Neural cell (in vitro differentiated cells): ENCODE results near the gene REPS1. TPM values are rescaled to one million over a fixed set of nuclear protein-coding genes. Genes with fewer than 3 reads are reported as not detected.

Experiments used
- H2AFZ ChIP-seq: fragments of 200-600, 300-800 bp; sonication (generic), shearing (Covaris generic); 2 replicates; pipeline ENCODE4 v1.6.0; 2014; ENCODE audit warnings: low read depth, mild to moderate bottlenecking, antibody characterized with exemption, low read length, moderate library complexity
- H3F3A ChIP-seq: fragments of 200-600 bp; shearing (Covaris generic); 2 replicates; pipeline ENCODE4 v1.6.1; 2016; ENCODE audit warnings: mild to moderate bottlenecking, moderate library complexity, mixed read lengths, antibody characterized with exemption, low read length; ENCODE audit not compliant: insufficient read depth, poor library complexity, severe bottlenecking
- H3K27ac ChIP-seq: fragments of 200-600, 300-800 bp; sonication (generic), shearing (Covaris generic); 2 replicates; pipeline ENCODE4 v1.5.1; 2014; ENCODE audit warnings: mild to moderate bottlenecking, low read length, moderate library complexity
- H3K27me3 ChIP-seq: fragments of 300-800, 200-600 bp; sonication (generic), shearing (Covaris generic); 2 replicates; pipeline ENCODE4 v1.6.0; 2014; ENCODE audit warnings: mild to moderate bottlenecking, low read depth, low read length, moderate library complexity; ENCODE audit not compliant: insufficient read depth
- H3K36me3 ChIP-seq: fragments of 300-800, 200-600 bp; sonication (generic), shearing (Covaris generic); 2 replicates; pipeline ENCODE4 v1.5.1; 2014; ENCODE audit warnings: mild to moderate bottlenecking, antibody characterized with exemption, low read length, moderate library complexity; ENCODE audit not compliant: insufficient read depth
- H3K4me2 ChIP-seq: fragments of 300-800, 200-600 bp; sonication (generic), shearing (Covaris generic); 2 replicates; pipeline ENCODE4 v1.6.0; 2014; ENCODE audit warnings: mild to moderate bottlenecking, low read length
- H3K4me3 ChIP-seq: fragments of 300-800, 200-600 bp; sonication (generic), shearing (Covaris generic); 2 replicates; pipeline ENCODE4 v1.5.1; 2014; ENCODE audit warnings: mild to moderate bottlenecking, low read length, moderate library complexity
- H3K79me2 ChIP-seq: fragments of 200-600 bp; shearing (Covaris generic); replicated peaks from 2 replicates; pipeline ENCODE4 v1.6.0; 2014; ENCODE audit warnings: mild to moderate bottlenecking, low read length, moderate library complexity; ENCODE audit not compliant: insufficient read depth
- H3K9ac ChIP-seq: fragments of 300-800, 200-600 bp; sonication (generic), shearing (Covaris generic); 2 replicates; pipeline ENCODE4 v1.6.1; 2016; ENCODE audit warnings: mild to moderate bottlenecking, low read length, mixed read lengths
- H3K9me2 ChIP-seq: fragments of 200-600 bp; shearing (Covaris generic); 2 replicates; pipeline ENCODE4 v1.6.1; 2016; ENCODE audit warnings: mild to moderate bottlenecking, low read length, mixed read lengths; ENCODE audit not compliant: insufficient read depth
- H3K9me3 ChIP-seq: fragments of 200-600, 300-800 bp; sonication (generic), shearing (Covaris generic); 2 replicates; pipeline ENCODE4 v1.6.1; 2016; ENCODE audit warnings: mild to moderate bottlenecking, mixed run types, low read length, moderate library complexity, mixed read lengths
- H4K20me1 ChIP-seq: fragments of 200-600 bp; shearing (Covaris generic); 2 replicates; pipeline ENCODE4 v1.6.1; 2016; ENCODE audit warnings: mild to moderate bottlenecking, mixed run types; ENCODE audit not compliant: insufficient read depth
- EP300 ChIP-seq: fragments of 450-650 bp; conservative IDR thresholded peaks from 2 replicates; pipeline ENCODE4 v1.6.1; 2014; ENCODE audit warnings: antibody characterized with exemption, mild to moderate bottlenecking, moderate library complexity; ENCODE audit not compliant: poor library complexity, severe bottlenecking
- EZH2 ChIP-seq: fragments of 200-600, 300-800 bp; shearing (Covaris generic), sonication (generic); IDR thresholded peaks from 2 replicates; pipeline ENCODE4 v1.6.1; 2014; ENCODE audit warnings: antibody characterized with exemption, low read length, borderline replicate concordance, mild to moderate bottlenecking; ENCODE audit not compliant: insufficient read depth, poor library complexity, severe bottlenecking
- MXI1 ChIP-seq: fragments of 450-650 bp; conservative IDR thresholded peaks from 2 replicates; pipeline ENCODE4 v1.6.1; 2014; ENCODE audit warnings: antibody characterized with exemption, mild to moderate bottlenecking; ENCODE audit not compliant: poor library complexity, severe bottlenecking
- POLR2AphosphoS5 ChIP-seq: IDR thresholded peaks from 2 replicates; pipeline ENCODE4 v1.6.1; 2012
- RAD21 ChIP-seq: fragments of 450-650 bp; conservative IDR thresholded peaks from 2 replicates; pipeline ENCODE4 v1.6.1; 2014; ENCODE audit warnings: antibody characterized with exemption, mild to moderate bottlenecking, moderate library complexity
- SMC3 ChIP-seq: fragments of 450-650 bp; conservative IDR thresholded peaks from 2 replicates; pipeline ENCODE4 v1.6.1; 2014; ENCODE audit warnings: antibody characterized with exemption, mild to moderate bottlenecking, moderate library complexity; ENCODE audit not compliant: poor library complexity
- TAF1 ChIP-seq: IDR thresholded peaks from 2 replicates; pipeline ENCODE4 v1.6.1; 2012; ENCODE audit warnings: low read depth
- polyA plus RNA-seq: library from polyadenylated mRNA; depleted of rRNA; stranded (reverse); fragments of >200 nt; gene quantifications from 2 replicates; pipeline ENCODE4 v1.2.3, GENCODE V29; 2014
- TF ChIP-seq, protein P1 (sequence below): IDR thresholded peaks from 2 replicates; pipeline ENCODE4 v1.6.1; 2012; ENCODE audit warnings: borderline replicate concordance
- TF ChIP-seq, protein P2 (sequence below): fragments of 450-650 bp; IDR thresholded peaks from 2 replicates; pipeline ENCODE4 v1.5.1; 2014; ENCODE audit warnings: antibody characterized with exemption, mild to moderate bottlenecking, moderate library complexity; ENCODE audit not compliant: poor library complexity, severe bottlenecking

The REPS1 gene
- polyA plus RNA-seq, 1 donor from 2014 or later: 64.9 TPM

DNA sequence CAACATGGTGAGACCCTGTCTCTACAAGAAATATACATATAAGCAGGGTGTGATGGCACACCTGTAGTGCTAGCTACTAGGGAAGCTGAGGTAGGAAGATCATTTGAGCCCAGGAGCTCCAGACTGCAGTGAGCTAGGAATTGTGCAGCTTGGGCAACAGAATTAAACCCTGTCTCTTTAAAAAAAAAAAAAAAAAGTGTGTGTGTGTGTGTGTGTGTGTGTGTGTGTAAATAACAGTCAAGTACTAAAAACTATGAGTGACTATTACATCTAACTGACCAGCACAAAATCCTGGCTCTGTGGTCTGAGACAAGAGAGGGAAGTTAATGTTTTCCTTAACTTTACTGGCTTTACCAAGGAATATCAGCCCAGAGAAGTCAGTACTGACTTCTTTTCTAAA lies 32.8 kb downstream of the REPS1 start:
- H3K9ac ChIP-seq: no peak overlapping the region

DNA sequence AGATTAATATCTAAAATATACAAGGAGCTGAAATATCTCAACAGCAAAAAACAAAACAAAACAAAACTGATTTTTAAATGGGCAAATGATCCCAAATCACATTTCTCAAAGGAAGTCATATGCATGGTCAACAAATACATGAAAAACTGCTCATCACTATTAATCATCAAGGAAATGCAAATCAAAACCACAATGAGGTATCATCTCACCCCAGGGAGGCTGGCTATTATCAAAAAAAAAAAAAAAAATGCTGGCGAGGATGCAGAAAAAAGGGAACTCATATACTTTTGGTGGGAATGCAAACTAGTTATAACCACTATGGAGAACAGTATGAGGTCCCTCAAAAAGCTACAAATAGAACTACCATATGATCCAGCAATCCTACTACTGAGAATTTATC lies 34.6 kb downstream of the REPS1 start:
- H3K9me2 ChIP-seq: no peaks in the 10 kb centered on the region
- no peak overlapping the region for H3K27ac ChIP-seq
- no peaks in the 10 kb centered on the region for H3K27me3 ChIP-seq
- peaks cover 23% of the 10 kb centered on the region for H3K79me2 ChIP-seq
- TF ChIP-seq, protein P1, sequence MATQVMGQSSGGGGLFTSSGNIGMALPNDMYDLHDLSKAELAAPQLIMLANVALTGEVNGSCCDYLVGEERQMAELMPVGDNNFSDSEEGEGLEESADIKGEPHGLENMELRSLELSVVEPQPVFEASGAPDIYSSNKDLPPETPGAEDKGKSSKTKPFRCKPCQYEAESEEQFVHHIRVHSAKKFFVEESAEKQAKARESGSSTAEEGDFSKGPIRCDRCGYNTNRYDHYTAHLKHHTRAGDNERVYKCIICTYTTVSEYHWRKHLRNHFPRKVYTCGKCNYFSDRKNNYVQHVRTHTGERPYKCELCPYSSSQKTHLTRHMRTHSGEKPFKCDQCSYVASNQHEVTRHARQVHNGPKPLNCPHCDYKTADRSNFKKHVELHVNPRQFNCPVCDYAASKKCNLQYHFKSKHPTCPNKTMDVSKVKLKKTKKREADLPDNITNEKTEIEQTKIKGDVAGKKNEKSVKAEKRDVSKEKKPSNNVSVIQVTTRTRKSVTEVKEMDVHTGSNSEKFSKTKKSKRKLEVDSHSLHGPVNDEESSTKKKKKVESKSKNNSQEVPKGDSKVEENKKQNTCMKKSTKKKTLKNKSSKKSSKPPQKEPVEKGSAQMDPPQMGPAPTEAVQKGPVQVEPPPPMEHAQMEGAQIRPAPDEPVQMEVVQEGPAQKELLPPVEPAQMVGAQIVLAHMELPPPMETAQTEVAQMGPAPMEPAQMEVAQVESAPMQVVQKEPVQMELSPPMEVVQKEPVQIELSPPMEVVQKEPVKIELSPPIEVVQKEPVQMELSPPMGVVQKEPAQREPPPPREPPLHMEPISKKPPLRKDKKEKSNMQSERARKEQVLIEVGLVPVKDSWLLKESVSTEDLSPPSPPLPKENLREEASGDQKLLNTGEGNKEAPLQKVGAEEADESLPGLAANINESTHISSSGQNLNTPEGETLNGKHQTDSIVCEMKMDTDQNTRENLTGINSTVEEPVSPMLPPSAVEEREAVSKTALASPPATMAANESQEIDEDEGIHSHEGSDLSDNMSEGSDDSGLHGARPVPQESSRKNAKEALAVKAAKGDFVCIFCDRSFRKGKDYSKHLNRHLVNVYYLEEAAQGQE: no peak
- TF ChIP-seq SMC3 (no peak), EZH2 (no peak), EP300 (no peak), MXI1 (no peak)
- no peak overlapping the region for H3K4me3 ChIP-seq
- no peaks in the 10 kb centered on the region for H3K9me3 ChIP-seq
- no peak overlapping the region for H2AFZ ChIP-seq
- H3K4me2 ChIP-seq: no peak overlapping the region
- H3K36me3 ChIP-seq: no peaks in the 10 kb centered on the region
- H3K9ac ChIP-seq: no peak overlapping the region
- H3F3A ChIP-seq: no peaks in the 10 kb centered on the region
- no peaks in the 10 kb centered on the region for H4K20me1 ChIP-seq

More for the DNA sequence above, 32.8 kb downstream of the REPS1 start:
- no peak overlapping the region for H3K4me3 ChIP-seq
- no peaks in the 10 kb centered on the region for H3F3A ChIP-seq
- H3K9me3 ChIP-seq: no peaks in the 10 kb centered on the region
- H4K20me1 ChIP-seq: no peaks in the 10 kb centered on the region
- H3K27me3 ChIP-seq: no peaks in the 10 kb centered on the region
- H3K36me3 ChIP-seq: no peaks in the 10 kb centered on the region
- no peaks in the 10 kb centered on the region for H3K9me2 ChIP-seq
- H2AFZ ChIP-seq: no peak overlapping the region
- no peak overlapping the region for H3K27ac ChIP-seq
- no peak overlapping the region for H3K4me2 ChIP-seq
- TF ChIP-seq RAD21 (no peak), EZH2 (no peak), SMC3 (no peak), EP300 (no peak), POLR2AphosphoS5 (no peak), TAF1 (no peak), MXI1 (no peak)
- TF ChIP-seq, protein P1: no peak
- TF ChIP-seq, protein P2, sequence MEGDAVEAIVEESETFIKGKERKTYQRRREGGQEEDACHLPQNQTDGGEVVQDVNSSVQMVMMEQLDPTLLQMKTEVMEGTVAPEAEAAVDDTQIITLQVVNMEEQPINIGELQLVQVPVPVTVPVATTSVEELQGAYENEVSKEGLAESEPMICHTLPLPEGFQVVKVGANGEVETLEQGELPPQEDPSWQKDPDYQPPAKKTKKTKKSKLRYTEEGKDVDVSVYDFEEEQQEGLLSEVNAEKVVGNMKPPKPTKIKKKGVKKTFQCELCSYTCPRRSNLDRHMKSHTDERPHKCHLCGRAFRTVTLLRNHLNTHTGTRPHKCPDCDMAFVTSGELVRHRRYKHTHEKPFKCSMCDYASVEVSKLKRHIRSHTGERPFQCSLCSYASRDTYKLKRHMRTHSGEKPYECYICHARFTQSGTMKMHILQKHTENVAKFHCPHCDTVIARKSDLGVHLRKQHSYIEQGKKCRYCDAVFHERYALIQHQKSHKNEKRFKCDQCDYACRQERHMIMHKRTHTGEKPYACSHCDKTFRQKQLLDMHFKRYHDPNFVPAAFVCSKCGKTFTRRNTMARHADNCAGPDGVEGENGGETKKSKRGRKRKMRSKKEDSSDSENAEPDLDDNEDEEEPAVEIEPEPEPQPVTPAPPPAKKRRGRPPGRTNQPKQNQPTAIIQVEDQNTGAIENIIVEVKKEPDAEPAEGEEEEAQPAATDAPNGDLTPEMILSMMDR: no peak
- H3K79me2 ChIP-seq: peaks cover 29% of the 10 kb centered on the region
